Right forelimb (tissue), 1 donor: Measurements from ENCODE around the gene TAF1A.
"Not testable (repeated sequence)": the region's sequence is repeated elsewhere in the genome, so short reads cannot be mapped to it uniquely, and the experiment has no call there.

Experiments
- DNase-seq: peaks from one replicate; pipeline ENCODE4 v3.0.0-alpha.2; 2018

TAF1A gene

DNA sequence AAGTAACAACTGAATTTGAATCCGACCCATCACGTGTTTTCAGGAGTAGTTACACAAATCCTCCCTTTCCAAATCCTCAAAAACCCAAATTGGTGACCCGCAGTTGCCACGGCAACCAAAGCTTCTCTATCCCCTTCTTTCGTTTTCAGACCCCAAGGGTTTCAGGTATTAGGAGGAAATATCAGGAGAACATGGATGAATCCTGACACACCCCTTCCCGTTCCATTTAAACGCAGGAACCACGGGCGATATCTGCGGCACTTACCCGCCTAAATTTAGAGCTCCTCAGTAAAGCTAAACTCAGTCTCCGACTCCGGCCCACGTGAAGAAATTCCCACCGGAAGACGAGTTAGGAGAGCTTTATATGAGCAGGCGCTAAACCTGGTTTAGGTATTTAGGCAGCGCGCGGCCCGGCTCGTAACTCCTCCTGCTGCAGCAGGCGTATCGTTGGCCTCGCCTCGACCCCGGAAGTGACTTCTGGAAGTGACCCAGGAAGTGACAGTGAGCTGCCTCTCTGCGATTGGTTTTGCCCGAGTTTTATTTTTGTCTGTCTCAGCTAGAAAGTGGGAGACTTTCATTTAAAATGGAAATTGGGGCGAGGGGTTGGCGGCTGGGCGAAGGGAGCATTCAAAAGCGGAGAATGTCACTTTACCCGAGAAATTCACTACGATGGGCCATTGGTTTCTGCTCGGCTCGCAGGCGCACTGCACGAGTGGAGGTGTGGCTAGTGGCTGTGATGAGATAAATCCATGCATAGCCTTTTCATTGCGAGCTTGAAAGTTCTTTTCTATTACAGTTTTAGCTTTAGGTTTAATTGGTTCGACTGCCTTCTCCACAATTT, at the start of gene TAF1A:
TAF1A (minus strand) TSS at position 472 of the 841 bp plus-strand sequence.
- DNase-seq, result peak; percentile 94

DNA sequence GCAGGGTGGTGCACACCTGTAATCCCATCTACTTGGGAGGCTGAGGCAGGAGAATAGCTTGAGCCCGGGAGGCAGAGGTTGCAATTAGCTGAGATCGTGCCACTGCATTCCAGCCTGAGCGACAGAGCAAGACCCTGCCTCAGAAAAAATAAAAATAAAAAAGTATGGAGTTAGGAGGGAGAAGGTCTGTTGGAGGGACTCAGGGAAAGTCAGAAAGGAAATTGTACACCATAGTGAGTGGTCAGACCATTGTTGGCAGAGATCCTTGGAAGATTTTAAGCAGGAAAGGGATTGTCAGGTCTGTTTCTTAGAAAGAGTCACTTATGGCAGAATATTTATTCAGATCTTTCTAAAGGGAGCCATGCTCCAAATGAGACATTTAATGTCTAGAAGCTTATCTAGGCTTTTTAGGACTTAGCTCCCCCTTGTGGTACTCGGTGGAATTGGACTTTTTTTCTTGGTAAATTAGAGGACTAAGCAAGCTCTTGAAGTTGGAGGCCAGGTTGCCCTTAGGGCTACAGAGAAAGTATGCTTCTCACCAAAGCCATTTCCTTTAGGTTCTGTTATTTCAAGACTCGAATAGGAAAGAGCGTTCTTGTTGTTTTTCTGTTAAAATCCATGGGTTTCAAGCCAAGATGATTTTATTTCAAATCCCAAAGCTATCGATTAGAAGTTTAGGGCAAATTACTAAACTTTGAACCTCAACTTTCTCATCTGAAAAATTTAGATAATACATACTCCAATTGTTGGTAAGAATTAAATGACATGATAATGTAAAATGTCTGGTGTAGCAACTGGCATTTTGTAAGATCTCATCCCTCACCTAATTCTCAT, 44.7 kb upstream of the TAF1A start:
- DNase-seq, result peak; percentile 59

DNA sequence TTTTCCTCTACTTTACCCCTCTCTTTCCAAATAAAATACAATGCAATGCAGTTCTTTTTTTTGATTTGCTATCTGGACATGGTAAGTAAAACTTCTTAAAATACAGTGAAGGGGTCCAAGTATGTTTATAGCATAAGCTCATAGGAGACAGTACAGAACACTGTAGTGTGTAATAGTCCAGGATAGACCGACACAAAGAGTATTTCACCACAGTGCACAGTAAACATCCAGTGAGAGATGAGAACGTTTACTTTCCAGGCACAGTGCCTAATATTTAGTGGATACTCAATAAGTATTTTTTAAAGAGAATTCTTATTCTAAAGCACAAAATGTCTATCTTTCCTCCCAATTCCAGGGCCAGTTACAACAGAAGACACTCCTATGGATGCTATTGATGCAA, 43.0 kb upstream of the TAF1A start:
- no peak for DNase-seq

DNA sequence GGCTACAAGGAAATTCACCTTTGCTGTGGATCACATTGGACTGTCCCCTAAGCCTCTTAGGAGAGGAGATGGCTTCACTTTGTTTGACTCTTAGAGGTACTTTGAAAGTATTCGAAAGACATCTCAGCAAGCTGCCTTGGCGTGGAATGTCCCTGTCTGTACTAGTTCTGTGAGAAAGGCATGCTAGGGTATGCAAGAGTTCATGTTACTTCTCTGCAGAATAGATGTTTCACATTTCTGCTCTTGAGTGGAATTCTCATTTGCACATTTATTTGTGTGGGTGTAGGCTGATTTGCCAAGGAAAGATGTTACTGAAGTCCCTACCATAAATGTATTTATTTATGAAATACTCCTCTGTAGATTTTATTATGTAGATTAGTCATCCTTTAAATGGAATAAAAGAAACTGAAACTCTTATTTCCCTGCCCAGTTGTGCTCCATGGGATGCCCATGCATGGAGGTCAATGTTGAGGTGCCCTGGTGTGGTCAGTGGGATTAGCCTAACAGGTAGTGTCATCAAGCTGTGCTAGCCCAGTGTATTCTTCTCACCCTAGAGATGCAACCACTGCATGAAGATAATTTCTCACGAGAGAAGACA, 42.0 kb upstream of the TAF1A start:
- DNase-seq, result no peak

DNA sequence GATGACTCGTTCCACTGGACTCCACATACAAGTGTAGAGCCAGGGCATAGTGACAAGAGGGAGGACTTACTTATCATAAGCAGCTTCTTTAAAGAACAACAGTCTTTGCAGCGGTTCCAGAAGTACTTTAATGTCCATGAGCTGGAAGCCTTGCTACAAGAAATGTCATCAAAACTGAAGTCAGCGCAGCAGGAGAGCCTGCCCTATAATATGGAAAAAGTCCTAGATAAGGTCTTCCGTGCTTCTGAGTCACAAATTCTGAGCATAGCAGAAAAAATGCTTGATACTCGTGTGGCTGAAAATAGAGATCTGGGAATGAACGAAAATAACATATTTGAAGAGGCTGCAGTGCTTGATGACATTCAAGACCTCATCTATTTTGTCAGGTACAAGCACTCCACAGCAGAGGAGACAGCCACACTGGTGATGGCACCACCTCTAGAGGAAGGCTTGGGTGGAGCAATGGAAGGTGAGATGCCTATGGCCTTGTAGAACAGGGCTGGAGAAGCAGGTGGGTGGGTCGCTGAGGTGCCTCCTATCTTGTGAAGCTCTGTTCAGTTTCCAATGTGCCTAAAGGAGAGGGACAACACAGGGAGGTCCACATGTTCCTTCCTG, 40.3 kb upstream of the TAF1A start:
- DNase-seq, result no peak

DNA sequence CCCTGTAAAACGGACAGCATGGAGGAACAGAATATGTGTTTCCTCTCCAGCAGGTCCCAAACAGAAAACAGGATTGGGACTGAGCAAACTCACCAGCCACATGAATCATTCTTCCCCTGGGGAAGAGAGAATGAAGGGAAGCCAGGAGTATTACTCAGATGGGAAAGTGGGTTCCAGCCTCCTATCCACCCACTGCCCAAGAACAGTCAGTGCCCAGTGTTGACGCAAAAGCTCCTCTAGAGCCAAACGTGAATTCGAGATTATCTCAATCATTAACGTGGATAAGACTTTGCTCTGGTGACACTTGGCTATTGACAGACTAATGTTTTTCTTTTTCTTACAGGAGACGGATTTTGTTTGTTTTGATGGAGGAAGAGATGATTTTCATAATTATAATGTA, 37.5 kb upstream of the TAF1A start:
- DNase-seq, result no peak

DNA sequence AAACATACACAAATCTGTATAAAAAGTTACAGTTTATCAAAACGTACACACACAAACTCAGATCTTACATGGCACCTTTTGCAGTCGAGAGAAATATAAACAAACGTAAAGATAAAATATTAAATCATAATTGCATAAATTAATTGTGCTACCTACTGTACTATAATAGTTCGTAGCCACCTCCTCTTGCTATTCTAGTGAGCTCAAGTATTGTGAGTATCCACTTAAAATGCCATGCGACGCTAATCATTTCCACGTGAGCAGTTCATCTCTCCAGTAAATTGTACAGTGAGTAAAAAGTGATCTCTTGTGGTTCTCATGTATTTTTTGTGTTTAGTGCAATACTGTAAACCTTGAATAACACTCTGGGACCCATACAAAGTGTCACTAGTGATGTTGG, 34.5 kb upstream of the TAF1A start:
- no peak for DNase-seq

DNA sequence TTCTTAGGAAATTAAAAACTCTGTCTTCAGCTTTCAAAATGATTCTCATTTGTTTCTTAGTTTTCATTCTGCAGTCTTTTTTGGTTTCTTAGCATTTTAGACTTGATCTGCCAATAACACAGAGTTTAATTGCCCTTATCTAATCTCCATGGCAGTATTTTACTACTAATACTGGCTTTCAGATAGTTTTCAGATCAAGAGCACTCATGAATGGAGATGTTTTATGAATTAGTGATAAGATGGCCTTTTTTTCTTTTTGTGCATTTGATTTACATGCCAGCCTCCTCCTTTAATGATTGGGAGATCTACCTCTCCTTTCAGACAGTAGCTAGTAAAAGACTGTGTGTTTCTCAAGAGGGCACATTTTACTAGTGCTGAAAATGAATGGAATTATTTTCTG, 33.7 kb upstream of the TAF1A start:
- DNase-seq, result no peak

DNA sequence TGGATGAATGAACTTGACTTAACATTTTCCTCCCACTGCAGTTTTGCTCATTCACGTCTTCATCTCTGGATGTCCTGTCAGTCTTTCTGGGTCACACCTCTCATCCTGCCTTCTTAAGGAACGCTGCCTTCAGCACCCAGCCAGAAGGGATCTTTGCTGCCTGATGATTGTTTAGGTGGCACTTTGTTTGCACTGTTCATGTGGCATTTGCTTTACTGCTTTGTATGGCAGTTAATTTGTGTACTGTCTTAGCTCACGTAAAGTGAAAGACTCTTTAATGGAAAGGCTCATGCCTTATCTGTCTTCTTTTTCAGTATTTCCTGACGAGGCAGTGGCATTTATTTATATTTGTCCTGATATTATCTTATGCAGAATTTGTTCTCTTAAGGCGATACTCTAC, 33.0 kb upstream of the TAF1A start:
- DNase-seq, result no peak

DNA sequence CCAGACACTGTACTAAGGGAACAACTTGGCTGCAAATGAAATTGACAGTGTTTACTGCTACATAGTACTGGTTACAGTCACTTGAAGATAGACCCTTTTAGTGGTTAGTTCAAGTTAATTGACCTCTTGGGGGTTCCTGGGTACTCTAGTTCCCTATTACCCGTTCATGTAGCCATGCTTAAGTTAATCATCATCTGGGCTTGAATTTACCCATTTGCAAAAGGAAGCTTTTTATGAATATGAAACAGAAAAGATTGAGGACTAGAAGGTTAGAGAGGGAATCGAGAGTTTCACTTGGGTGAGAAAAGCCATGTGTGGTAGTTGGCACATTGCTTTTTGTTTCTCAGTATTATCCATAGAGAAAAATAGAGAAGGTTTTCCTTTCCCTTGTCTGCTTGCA, 30.8 kb upstream of the TAF1A start:
- DNase-seq, result no peak

DNA sequence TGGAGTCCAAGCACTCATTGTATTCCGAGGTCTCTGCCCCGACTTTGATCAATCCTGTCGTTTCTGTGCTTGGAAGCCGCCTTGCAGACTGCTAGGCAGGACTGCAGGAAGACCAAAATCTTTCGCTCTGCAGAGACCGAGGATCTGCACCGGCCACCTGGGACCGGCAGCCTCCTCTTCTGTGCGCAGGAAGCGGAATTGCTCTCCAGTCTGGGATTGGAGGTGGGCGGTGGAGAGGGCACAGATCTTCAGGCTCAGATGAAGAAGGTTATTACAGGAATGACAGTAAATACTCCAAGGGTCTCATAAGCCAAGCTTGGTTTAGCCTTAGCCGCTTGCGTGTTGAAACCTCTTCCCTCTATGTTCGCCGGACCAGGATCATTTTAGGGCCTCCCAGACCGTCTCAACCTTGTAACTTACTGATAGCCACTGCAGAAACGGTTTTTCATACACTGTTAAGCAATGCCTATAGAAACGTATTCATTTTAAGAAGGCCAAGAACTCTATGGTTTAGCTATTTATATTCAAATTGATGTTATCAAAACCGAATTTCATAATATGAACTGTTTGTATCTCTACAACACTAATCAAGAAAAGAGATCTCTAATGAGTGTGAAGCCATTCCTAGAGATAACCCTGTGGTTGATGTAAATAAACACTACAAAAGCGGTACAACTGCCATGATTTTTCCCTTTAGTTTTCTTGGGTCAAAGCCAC, 29.3 kb upstream of the TAF1A start:
- DNase-seq, result peak; percentile 69

DNA sequence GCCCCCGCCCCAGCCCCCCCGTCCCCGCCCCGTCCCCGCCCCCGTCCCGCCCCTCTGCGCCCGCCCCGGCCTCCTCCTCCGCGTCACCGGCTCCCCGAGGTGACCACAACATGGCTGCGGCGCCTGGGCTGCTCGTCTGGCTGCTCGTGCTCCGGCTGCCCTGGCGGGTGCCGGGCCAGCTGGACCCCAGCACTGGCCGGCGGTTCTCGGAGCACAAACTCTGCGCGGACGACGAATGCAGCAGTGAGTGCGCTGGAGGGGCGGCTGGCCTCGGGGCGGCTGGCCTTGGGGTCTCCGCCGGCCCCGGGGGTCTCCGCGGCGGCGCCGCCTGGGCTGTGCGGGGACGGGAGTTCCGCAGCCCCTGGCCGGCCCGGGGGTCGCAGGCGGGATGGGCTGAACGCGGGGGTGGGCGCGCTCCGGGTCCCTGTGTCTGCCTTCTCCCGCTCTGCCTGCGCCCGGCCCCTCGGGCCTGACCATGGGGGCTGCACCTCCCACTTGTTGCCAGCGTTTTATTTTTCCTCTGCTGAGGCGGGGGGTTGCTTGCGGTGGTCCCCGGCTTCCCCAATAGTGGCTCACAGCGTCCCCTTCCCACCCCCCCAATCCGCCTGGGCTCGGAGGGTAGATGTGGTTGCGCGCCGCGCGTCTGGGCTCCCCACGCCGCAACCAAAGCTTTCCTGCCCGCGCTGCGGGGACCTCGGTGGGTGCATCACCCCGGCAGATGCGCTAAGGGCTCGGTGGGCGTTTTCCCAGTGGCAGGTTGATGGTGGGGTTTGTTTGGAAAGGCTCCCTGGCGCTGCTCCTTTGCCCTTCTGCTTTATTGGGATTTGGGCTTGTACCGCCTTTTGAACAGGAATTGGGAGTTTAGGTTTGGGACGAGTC, 28.5 kb upstream of the TAF1A start, which contains the start of gene MIA3:
MIA3 (plus strand) TSS at position 97 of the 879 bp plus-strand sequence; CDS start at position 111, 14 bp downstream.
- DNase-seq, result peak; percentile 64

DNA sequence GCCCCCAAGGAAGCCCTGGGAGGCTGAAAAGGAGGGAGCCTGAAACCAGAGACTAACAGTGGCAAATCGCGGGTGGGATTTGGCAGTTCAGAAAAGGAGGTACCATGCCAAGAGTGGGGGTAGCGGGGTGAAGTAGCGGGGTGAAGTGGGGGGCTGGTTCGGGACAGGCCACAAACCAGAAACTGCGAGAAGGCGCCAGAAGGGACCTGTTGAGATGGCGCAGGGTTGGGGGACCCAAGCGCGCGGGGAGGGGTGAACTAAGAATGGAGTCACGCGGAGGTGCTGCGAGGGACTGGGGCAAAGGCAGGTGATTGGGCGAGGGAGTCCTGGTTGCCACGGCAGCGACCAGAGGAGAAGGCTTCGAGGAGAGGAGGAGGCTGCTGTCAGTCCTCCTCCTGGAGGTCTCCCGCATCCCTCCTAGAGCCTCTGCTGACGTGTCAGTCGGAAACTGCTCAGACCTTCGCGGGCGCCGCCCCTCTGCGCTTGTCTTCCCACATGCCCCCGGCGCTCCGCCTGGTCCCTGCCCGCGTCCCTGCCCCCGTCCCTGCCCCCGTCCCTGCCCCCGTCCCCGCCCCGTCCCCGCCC, 27.7 kb upstream of the TAF1A start:
- peak; percentile 95 for DNase-seq

DNA sequence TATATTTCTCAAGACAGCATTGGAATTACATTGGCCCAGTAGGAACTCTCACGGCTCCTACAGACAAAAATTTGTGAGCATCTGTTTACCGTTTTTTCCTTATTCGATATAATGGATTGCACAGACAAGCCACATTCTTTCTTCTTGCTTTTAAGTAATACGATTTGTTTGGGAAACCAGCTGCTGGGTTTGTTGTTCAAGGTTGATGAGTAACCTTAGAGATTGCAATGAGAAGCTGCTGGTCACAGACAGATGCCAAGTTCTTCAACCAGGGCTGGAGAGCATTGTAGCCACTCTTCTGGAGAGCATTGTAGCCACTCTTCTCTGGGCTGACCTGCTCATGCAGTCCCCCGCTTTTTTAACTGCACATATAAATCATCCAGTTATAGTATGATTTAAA, 26.8 kb upstream of the TAF1A start:
- DNase-seq, result peak; percentile 41

DNA sequence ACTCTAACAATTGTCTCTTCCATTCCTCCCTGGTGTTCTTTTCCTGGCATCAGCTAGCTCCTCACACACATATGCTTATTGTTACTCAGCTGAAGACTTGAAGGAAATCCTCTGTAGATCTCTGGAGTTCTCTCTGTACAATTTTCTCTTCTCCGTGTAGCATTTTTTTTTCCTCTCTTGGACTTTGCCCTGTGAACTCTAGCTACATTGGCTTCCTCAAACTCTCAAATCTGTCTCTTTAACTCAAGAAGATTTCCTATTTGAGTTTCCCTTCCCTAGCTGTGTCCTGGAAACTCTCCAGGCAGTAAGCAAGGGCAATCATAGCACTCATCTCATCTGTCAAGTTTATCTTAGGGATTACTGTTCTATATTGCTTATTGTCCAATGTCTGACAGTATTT, 23.9 kb upstream of the TAF1A start:
- DNase-seq, result no peak

DNA sequence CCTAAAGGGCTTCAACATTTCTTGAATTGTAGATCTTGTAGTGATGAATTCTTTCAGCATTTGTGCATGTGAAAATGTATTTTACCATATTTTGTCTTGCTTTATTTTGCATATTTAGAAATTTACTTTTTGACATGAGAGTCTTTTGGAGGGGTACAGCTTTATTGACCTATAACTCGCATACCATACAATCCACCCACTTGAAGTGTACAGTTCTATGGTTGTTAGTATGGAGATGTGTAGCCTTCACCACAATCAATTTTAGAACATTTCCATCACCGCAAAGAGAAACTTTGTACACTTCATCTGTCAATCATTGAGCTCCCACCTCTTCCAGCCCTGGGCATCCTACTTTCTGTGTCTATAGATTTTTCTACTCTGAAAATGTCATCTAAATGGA, 21.0 kb upstream of the TAF1A start:
- no peak for DNase-seq

DNA sequence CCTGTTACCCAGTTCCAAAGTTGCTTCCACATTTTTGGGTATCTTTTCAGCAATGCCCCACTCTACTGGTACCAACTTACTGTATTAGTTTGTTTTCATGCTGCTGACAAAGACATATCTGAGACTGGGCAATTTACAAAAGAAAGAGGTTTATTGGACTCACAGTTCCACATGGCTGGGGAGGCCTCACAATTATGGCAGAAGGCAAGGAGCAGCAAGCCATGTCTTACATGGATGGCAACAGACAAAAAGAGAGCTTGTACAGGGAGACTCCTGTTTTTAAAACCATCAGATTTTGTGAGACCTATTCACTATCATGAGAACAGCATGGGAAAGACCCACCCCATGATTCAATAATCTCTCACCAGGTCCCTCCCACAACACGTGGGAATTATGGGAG, 19.4 kb upstream of the TAF1A start:
- DNase-seq, result not testable (repeated sequence)

DNA sequence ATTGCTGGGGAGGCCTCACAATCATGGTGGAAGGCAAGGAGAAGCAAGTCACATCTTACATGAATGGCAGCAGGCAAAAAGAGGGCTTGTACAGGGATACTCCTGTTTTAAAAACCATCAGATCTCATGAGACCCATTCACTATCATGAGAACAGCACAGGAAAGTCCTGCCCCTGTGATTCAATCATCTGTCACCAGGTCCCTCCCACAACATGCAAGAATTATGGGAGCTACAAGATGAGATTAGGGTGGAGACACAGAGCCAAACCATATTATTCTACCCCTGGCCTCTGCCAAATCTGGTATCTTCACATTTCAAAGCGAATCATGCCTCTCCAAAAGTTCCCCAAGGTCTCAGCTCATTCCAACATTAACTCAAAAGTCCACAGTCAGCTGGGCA, 17.0 kb upstream of the TAF1A start:
- no peak for DNase-seq

DNA sequence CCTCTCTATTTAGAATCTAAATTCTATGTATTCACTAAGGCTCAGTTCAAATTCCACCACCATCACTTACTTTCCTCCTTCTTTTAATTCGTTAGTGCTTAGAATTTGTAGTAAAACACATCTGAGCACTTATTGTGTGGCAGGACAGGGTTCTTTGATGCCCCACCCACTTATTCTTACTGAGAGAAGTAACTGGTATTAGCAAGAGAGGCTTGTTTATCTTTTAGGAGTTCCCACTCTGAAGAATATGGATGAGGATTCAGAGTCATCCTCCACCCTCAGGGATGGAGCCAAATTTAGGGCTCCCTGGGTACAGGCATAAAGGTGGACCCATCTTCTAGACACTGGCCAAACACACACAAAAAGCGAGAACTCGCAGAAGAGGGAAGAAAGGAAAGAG, 11.5 kb upstream of the TAF1A start:
- no peak for DNase-seq

DNA sequence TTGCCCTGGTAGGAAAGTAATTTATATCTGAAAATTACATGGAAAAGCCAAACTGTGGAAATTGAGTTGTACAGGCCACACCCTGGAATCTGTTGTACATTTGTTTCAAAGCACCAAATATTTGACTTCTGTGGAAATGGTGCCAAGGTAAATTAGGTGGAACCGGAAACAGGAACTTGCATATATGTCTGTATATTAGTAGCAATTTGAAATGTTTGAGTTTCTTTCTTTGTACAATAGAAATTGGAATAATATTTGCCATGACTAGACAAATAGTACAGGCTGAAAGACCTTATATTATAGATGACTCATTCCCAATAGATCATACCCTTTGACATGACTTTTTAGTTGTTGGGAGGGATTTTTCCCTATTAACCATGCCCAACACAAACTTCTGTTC, 10.5 kb upstream of the TAF1A start:
- no peak for DNase-seq

DNA sequence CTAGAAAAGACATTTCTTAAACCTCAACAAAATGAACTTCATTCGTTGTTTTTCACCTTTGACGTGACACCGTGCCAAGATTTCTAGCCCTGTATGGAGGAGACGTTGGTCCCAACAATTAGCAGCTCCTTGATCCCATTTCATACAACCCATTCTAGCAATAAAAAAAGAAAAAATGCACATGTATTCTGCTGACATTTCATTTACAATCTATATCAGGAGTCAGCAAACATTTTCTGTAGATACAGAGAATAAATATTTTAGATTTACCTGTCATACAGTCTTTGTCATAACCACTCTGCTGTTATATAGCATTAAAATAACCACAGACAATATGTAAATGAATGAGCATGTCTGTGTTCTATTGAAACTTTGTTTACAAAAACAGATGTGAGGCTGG, 7.0 kb upstream of the TAF1A start:
- DNase-seq, result no peak
